Measurements from ENCODE around the gene PFDN2.

- TF ChIP-seq CTCF (conservative IDR thresholded peaks at IDR 0.05; ENCODE audit: low read depth in 2 of 2) (no peak), EZH2 (IDR thresholded peaks at IDR 0.05; ENCODE audit: low read depth, unreplicated experiment) (no peak), POLR2AphosphoS5 (IDR thresholded peaks at IDR 0.05; ENCODE audit: low read depth) (no peak), EZH2phosphoT487 (IDR thresholded peaks at IDR 0.05; ENCODE audit: unreplicated experiment) (no peak)
These were observed 4.0 kb upstream of the PFDN2 start for GRCh38 chr1:161121834-161122233.
